ENCODE results near the gene MTMR6.

The MTMR6 gene

DNA sequence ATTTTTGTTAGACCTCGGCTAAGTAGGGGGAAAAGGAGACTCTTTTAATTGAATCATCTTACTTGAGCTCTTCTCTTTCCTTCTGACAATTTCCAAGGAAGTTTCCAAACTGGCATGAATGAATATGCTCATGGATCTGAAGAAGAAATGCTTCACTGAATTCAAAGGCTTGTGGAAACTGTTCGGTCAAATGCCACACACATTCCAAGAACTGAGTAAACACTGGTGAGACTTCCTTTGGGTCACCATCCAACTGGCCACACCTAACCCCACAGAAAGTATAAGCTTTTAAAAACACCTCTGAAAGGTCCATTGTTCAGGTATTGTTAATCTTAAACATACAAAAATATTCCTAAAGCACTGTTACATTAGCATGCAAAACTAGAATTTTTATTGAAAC, 33.6 kb downstream of the MTMR6 start:
- no peaks in the 10 kb centered on the region for H3K9me3 Mint-ChIP-seq
- no peak for ATAC-seq (replicated peaks)
- no peaks in the 10 kb centered on the region for H3K27me3 Mint-ChIP-seq
- H3K36me3 Mint-ChIP-seq (ENCODE audit: insufficient read depth): peaks cover 72% of the 10 kb centered on the region
- H3K27ac Mint-ChIP-seq: no peak overlapping the region
- H3K4me3 Mint-ChIP-seq: no peak overlapping the region
- no peak for DNase-seq
- H3K4me1 Mint-ChIP-seq (ENCODE audit: low read depth in 2 of 2): no peaks in the 10 kb centered on the region

DNA sequence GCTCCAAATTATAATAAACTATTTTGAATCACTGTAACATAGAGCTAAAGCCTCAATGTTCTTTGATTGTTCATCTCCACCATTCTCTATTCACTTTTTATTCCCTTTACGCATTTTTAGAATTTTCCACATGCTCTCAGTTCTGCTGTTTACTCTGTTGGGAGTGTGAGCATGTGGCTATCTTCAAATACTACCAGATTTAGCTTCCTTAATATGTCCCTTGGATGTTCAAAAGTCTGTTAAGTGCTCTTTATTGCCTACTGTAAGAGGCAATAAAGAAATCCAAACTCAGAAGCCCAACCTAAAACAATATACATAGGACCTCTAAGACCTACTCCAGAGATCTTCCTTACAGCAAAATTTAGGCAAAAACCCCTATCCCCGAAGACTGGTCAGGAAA, 34.5 kb downstream of the MTMR6 start:
- H3K4me1 Mint-ChIP-seq (ENCODE audit: low read depth in 2 of 2): no peaks in the 10 kb centered on the region
- no peaks in the 10 kb centered on the region for H3K27me3 Mint-ChIP-seq
- peaks cover 66% of the 10 kb centered on the region for H3K36me3 Mint-ChIP-seq (ENCODE audit: insufficient read depth)
- DNase-seq: no peak
- no peak overlapping the region for H3K4me3 Mint-ChIP-seq
- H3K9me3 Mint-ChIP-seq: no peaks in the 10 kb centered on the region
- no peak for ATAC-seq (replicated peaks)
- no peak overlapping the region for H3K27ac Mint-ChIP-seq

DNA sequence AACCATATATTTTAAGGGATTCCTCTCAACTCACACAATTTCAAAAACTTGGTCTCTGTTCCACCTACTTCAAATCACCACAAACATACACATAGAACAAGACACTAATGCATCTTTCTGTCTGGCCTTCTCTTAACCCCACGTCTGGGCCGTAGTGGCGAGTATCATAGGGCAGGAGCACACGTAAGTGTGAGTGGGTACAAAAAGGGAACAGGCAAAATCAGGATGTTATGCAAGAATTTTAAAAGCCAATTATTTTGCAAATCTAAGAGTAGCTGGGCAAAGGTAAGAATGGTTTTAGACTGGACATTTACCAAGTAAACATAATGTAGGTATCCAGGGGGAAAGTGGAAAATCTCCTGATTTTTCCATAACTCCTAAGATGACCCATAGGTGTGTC, 35.1 kb downstream of the MTMR6 start:
- Mint-ChIP-seq H3K27me3 (no peaks in the 10 kb centered on the region), H3K27ac (no peak overlapping the region), H3K9me3 (no peaks in the 10 kb centered on the region), H3K36me3 (ENCODE audit: insufficient read depth) (peaks cover 61% of the 10 kb centered on the region), H3K4me1 (ENCODE audit: low read depth in 2 of 2) (no peaks in the 10 kb centered on the region), H3K4me3 (no peak overlapping the region)
- DNase-seq (no peak), ATAC-seq (replicated peaks) (no peak)

DNA sequence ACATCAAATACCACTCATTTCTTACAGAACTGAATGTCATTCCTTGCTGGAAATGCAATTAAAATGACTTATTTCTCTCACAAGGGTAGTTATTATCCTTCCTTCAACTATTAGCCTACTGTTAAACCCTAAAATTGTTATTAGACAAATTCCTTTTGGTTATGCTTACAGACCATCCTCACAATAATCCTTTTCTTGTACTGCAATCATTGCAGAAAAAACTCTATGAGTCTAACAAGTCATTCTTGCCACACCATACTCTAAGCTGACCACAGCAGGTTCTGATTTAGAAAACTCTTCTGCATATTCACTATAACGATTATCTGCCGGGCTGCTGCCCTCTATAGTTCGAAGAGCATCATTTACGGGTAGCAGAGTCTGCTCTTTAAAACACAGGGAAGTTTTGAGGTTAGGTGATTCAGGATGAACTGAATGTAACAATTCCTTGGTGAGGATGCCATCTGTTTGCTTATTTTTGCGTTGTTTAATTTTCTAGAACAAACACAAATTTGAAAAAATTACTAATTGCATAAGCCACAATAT, 38.2 kb downstream of the MTMR6 start:
- Mint-ChIP-seq H3K4me1 (ENCODE audit: low read depth in 2 of 2) (no peaks in the 10 kb centered on the region), H3K4me3 (no peak overlapping the region), H3K36me3 (ENCODE audit: insufficient read depth) (peaks cover 48% of the 10 kb centered on the region), H3K27me3 (no peaks in the 10 kb centered on the region), H3K27ac (no peak overlapping the region), H3K9me3 (no peaks in the 10 kb centered on the region)
- DNase-seq (no peak), ATAC-seq (replicated peaks) (no peak)

DNA sequence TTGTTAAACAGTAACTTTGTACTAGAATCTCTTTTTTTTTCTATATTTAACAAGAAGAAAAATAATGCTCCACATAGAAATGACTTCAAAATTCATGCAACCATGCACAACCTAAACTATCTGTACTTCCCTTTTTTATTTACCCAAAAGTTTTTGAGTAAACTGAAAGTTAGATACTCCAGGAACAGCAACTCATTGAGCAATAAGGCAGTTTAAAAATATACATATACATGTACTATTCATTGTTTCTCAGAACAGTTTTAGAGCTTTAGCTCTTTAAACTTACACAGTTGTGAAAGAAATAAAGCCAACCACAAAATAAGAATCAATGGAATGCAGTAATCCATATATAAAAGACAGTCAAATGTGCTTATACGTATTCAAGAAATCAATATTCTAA, 39.2 kb downstream of the MTMR6 start:
- no peaks in the 10 kb centered on the region for H3K9me3 Mint-ChIP-seq
- DNase-seq (no peak), ATAC-seq (replicated peaks) (no peak)
- no peaks in the 10 kb centered on the region for H3K4me1 Mint-ChIP-seq (ENCODE audit: low read depth in 2 of 2)
- peaks cover 40% of the 10 kb centered on the region for H3K36me3 Mint-ChIP-seq (ENCODE audit: insufficient read depth)
- H3K4me3 Mint-ChIP-seq: no peak overlapping the region
- no peak overlapping the region for H3K27ac Mint-ChIP-seq
- no peaks in the 10 kb centered on the region for H3K27me3 Mint-ChIP-seq

DNA sequence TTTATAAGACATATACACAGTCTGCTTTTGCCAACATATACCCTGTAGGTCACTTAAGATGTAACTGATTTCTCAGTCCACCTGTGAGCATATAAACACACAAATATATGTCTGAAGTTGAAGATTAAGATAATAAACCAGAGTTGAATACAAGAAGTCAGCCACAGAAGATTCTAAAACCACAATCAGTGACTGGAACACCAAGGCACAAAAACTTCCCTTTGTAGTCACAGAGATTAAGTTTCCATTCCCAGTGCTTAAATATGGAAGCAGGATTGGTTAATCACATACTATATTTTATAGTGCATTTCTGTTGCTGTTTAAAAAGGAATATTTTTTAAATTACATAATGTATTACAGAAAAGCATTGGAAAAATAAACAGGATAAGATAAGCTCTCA, 39.9 kb downstream of the MTMR6 start:
- ATAC-seq (replicated peaks) (no peak), DNase-seq (no peak)
- Mint-ChIP-seq H3K4me1 (ENCODE audit: low read depth in 2 of 2) (no peaks in the 10 kb centered on the region), H3K27me3 (no peaks in the 10 kb centered on the region), H3K9me3 (no peaks in the 10 kb centered on the region), H3K36me3 (ENCODE audit: insufficient read depth) (peaks cover 35% of the 10 kb centered on the region), H3K4me3 (no peak overlapping the region), H3K27ac (no peak overlapping the region)

DNA sequence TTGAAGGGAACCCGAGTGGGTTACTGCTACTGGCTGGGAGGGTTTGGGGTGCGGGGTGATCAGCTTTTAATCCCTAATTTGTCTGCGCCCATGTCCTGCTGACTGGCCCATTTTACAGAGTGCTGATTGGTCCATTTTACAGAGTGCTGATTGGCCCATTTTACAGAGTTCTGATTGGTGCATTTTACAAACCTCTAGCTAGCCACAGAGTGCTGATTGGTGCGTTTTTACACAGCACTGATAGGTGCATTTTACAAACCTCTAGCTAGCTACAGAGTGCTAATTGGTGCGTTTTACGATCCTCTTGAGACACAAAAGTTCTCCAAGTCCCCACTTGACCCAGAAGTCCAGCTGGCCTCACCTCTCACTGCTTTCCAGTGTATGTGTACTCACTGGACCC, 43.2 kb downstream of the MTMR6 start:
- no peaks in the 10 kb centered on the region for H3K4me1 Mint-ChIP-seq (ENCODE audit: low read depth in 2 of 2)
- DNase-seq (no peak), ATAC-seq (replicated peaks) (no peak)
- H3K27ac Mint-ChIP-seq: no peak overlapping the region
- H3K36me3 Mint-ChIP-seq (ENCODE audit: insufficient read depth): peaks cover 21% of the 10 kb centered on the region
- H3K9me3 Mint-ChIP-seq: no peaks in the 10 kb centered on the region
- no peaks in the 10 kb centered on the region for H3K27me3 Mint-ChIP-seq
- H3K4me3 Mint-ChIP-seq: no peak overlapping the region

DNA sequence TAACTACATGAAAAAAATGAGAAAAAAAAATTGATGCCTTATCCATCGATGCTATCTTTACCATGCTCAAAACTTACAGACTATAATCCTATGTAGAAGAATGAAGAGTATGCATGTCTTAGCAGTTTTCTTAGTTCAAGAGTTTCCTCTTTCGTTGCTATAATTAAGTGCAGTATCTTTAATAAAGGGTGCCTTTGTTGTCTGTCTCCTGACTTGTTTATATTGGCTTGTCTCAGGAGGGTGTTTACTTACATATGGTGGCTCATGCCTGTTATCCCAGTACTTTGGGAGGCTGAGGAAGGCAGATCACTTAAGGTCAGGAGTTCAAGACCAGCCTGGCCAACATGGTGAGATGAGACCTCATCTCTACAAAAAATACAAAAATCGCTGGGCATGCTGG, 44.3 kb downstream of the MTMR6 start:
- Mint-ChIP-seq H3K27ac (no peak overlapping the region), H3K9me3 (no peaks in the 10 kb centered on the region), H3K4me1 (ENCODE audit: low read depth in 2 of 2) (no peaks in the 10 kb centered on the region), H3K36me3 (ENCODE audit: insufficient read depth) (peaks cover 21% of the 10 kb centered on the region), H3K4me3 (no peak overlapping the region), H3K27me3 (no peaks in the 10 kb centered on the region)
- DNase-seq: no peak
- no peak for ATAC-seq (replicated peaks)

DNA sequence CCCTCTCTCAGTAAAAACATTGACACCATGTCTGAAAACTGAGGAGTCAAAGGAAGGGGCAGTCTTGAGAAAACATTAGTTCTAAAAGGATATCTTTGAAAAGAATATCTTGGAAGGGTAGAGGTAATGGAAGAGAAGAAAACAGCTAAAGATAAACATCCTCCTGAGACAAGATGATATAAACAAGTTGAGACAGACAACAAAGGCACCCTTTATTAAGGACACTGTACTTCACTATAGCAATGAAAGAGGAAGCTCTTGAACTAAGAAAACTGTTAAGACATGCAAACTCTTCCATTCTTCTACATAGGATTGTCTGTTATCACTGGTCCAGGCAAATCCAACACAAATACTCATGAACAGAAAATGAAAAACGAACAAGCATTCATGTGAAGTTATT, 46.3 kb downstream of the MTMR6 start:
- DNase-seq (no peak), ATAC-seq (replicated peaks) (no peak)
- Mint-ChIP-seq H3K36me3 (ENCODE audit: insufficient read depth) (peaks cover 16% of the 10 kb centered on the region), H3K27ac (no peak overlapping the region), H3K27me3 (no peaks in the 10 kb centered on the region), H3K4me3 (no peak overlapping the region), H3K4me1 (ENCODE audit: low read depth in 2 of 2) (no peaks in the 10 kb centered on the region), H3K9me3 (no peaks in the 10 kb centered on the region)

DNA sequence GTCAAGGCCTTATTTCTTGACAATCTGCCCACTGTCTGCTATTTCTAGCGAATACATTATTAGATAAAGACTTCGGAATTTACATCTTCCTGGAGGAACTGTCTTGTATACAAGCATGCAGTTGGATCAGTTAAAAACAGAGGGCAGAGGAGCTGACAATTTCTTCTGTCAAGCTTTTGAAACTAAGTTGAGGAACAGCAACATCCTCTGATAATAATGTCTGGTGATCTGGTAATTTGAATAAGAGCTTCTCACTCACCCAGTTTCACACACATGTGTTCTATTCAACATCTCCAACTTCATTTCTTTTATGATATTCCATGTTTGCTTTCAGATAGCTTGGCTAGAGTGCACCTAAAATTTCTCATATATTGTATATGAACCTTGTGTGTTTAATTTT, 50.2 kb downstream of the MTMR6 start:
- H3K36me3 Mint-ChIP-seq (ENCODE audit: insufficient read depth): peaks cover 4% of the 10 kb centered on the region
- H3K27me3 Mint-ChIP-seq: no peaks in the 10 kb centered on the region
- DNase-seq (no peak), ATAC-seq (replicated peaks) (no peak)
- no peak overlapping the region for H3K4me3 Mint-ChIP-seq
- H3K4me1 Mint-ChIP-seq (ENCODE audit: low read depth in 2 of 2): peaks cover 0 to 6% of the 10 kb centered on the region in 2 donors
- peak overlapping the region in 1 of 2 donors; percentile 15 for H3K27ac Mint-ChIP-seq
- H3K9me3 Mint-ChIP-seq: no peaks in the 10 kb centered on the region

DNA sequence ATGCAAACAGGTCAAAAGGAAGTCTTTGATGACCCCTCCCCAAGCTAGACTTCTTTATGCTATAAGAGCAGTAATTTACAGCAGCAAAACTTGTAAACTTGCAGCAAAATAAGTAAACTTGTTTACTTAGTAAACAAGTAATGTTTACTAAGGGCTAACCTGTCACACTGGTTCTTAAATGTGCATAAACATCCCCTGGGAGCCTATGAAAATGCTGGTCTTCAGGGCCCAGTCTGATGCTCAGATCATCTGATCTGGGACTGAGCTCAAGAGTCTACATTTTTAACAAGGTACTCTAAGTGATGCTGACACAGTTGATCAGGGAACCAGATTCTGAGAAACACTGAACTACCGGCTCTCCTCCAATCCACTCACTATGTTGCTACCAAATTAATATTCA, 53.4 kb downstream of the MTMR6 start:
- Mint-ChIP-seq H3K4me1 (ENCODE audit: low read depth in 2 of 2) (peaks cover 0 to 6% of the 10 kb centered on the region in 2 donors), H3K9me3 (no peaks in the 10 kb centered on the region), H3K36me3 (ENCODE audit: insufficient read depth) (no peaks in the 10 kb centered on the region), H3K4me3 (no peak overlapping the region), H3K27ac (peak overlapping the region in 1 of 2 donors; percentile 54), H3K27me3 (peaks cover 5 to 17% of the 10 kb centered on the region in 2 donors)
- DNase-seq (no peak), ATAC-seq (replicated peaks) (no peak)

DNA sequence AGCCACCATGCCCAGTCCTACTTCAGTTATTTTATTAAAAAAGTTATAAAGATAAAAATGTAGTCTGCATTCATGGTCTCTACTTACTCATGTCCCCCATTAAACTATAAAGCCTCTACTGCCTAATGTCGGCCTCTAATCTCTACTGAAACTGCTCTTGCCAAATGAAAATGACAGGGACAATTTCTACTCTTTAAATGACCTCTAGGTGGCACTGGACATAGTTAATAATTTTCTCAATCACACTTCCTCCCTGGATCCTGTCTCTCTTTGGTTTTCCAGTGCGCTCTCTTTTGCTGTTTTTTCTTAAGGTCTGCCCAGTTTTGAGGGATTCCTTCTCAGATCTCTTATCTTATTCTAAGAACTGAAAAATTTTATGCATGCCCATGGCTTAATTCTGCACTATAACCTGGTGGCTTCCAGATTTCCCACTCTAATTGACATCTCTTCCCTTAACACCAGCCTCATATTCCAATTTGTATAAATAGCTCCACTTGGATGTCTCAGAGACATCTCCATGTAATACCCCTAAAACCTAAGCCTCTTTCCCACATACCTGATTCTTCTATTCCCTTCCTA, 54.3 kb downstream of the MTMR6 start:
- Mint-ChIP-seq H3K4me1 (ENCODE audit: low read depth in 2 of 2) (peaks cover 0 to 6% of the 10 kb centered on the region in 2 donors), H3K27me3 (peaks cover 14 to 23% of the 10 kb centered on the region in 2 donors), H3K27ac (peak overlapping the region in 1 of 2 donors; percentile 54), H3K4me3 (no peak overlapping the region), H3K36me3 (ENCODE audit: insufficient read depth) (no peaks in the 10 kb centered on the region), H3K9me3 (no peaks in the 10 kb centered on the region)
- no peak for ATAC-seq (replicated peaks)
- no peak for DNase-seq

DNA sequence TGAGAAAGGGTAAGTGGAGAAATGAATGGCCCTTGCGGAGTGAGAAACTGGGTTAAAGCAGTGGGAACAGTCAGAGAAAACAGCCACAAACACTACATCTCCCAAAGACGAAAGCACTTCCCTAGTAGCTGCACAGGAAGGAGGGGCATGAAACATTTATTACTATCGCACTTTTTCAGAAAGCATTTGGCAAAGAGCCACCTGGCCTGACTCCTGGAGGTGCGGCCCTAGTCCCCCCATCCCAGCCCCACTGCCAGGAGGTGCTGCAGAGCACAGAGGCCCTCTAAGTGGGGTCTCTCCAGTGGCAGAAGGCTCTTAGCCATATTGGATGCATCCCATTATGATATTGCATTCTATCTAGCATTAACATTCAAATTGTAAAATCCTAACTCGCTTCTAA, 55.8 kb downstream of the MTMR6 start:
- Mint-ChIP-seq H3K36me3 (ENCODE audit: insufficient read depth) (no peaks in the 10 kb centered on the region), H3K4me1 (ENCODE audit: low read depth in 2 of 2) (peaks cover 0 to 6% of the 10 kb centered on the region in 2 donors), H3K9me3 (no peaks in the 10 kb centered on the region), H3K27me3 (peaks cover 18 to 29% of the 10 kb centered on the region in 2 donors), H3K27ac (no peak overlapping the region), H3K4me3 (no peak overlapping the region)
- ATAC-seq (replicated peaks) (no peak), DNase-seq (no peak)

DNA sequence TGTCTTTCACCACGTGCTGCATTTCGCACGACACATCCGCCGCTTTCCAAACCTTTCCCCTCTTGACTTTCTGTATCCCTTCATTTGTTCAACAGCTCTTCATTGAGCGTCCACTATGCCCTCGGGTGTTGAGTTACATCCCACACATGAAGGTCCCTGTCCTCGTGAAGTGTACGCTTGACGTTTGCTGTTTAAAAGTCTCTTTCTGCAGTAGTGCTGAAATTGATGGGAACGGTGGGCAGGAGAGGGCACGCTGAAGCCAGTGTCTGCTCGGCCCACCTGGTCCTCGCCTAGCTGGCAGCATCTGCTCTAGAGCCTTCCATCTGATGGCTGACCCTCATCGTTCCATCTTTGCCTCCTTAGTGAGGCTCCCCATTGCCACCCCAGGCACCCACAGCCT, 59.6 kb downstream of the MTMR6 start:
- peaks cover 39 to 55% of the 10 kb centered on the region in 2 donors for H3K27me3 Mint-ChIP-seq
- ATAC-seq (replicated peaks) (no peak), DNase-seq (no peak)
- peaks cover 2% of the 10 kb centered on the region for H3K36me3 Mint-ChIP-seq (ENCODE audit: insufficient read depth)
- H3K4me1 Mint-ChIP-seq (ENCODE audit: low read depth in 2 of 2): no peaks in the 10 kb centered on the region
- H3K9me3 Mint-ChIP-seq: no peaks in the 10 kb centered on the region
- H3K4me3 Mint-ChIP-seq: no peak overlapping the region
- H3K27ac Mint-ChIP-seq: no peak overlapping the region

DNA sequence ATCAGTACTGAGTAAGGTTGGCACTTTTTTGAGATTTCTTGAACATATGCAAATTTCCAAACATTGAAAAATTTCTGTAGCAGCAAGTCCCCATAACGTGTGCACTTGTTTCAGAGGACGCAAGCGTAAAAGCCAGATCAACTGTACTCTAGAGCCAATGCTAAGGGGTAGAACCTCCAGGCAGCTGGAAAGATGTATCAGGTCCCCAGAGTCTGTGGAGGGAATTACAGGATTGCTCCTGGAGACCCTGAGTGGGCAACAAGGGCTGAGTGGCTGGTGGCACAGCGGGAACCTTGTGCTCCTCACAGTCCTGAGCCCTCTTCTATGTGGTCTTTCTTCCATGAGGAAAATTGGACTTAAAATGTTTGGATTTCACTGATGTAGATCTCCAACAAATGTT, 61.3 kb downstream of the MTMR6 start:
- no peak overlapping the region for H3K4me3 Mint-ChIP-seq
- ATAC-seq (replicated peaks) (no peak), DNase-seq (no peak)
- peaks cover 42 to 59% of the 10 kb centered on the region in 2 donors for H3K27me3 Mint-ChIP-seq
- no peak overlapping the region for H3K27ac Mint-ChIP-seq
- H3K9me3 Mint-ChIP-seq: no peaks in the 10 kb centered on the region
- H3K36me3 Mint-ChIP-seq (ENCODE audit: insufficient read depth): peaks cover 3% of the 10 kb centered on the region
- H3K4me1 Mint-ChIP-seq (ENCODE audit: low read depth in 2 of 2): no peaks in the 10 kb centered on the region

All from effector memory CD8-positive, alpha-beta T cell (primary cell).